ENCODE measurements around the gene POLR1C.
"Not testable (repeated sequence)": the region's sequence is repeated elsewhere in the genome, so short reads cannot be mapped to it uniquely, and the experiment has no call there.

GRCh38 chr6:43467265-43467664 lies 49.6 kb upstream of the POLR1C start:
- TF ChIP-seq CTCF, POLR2A (IDR thresholded peaks at IDR 0.05): not testable (repeated sequence)
